Tibial nerve (tissue), 4 donors: ENCODE results near the gene ZSWIM6. TPM values are rescaled to one million over a fixed set of nuclear protein-coding genes. Genes with fewer than 3 reads are reported as not detected.
A peak's percentile ranks its signal among the peaks of the same experiment; 100 is the strongest.

ENCODE experiments used
- DNase-seq, 2 donors: peaks; one replicate each; pipeline ENCODE4 v3.0.0-alpha.2; 2019; ENCODE audit warnings: low spot score in 2 of 2
- H3K27ac ChIP-seq, 4 donors: fragments of 200-600 bp; sonication (generic) in 3 of 4; one replicate each; pipeline ENCODE4 v1.5.1; 2017 to 2019; ENCODE audit warnings: mild to moderate bottlenecking in 1 of 4
- H3K27me3 ChIP-seq, 2 donors: fragments of 200-600 bp; sonication (generic) in 1 of 2; one replicate each; pipeline versions ENCODE4 v1.5.1 to v1.6.0; 2017 to 2019
- H3K36me3 ChIP-seq, 3 donors: fragments of 200-600 bp; sonication (generic); one replicate each; pipeline ENCODE4 v1.5.1; 2018 to 2019
- H3K4me1 ChIP-seq, 4 donors: fragments of 200-600 bp; sonication (generic) in 3 of 4; one replicate each; pipeline ENCODE4 v1.5.1; 2017 to 2019
- H3K4me3 ChIP-seq, 4 donors: fragments of 200-600 bp; sonication (generic) in 3 of 4; one replicate each; pipeline ENCODE4 v1.5.1; 2017 to 2019; ENCODE audit warnings: mild to moderate bottlenecking in 1 of 4, moderate library complexity in 1 of 4
- H3K9me3 ChIP-seq, 4 donors: fragments of 200-600 bp; sonication (generic) in 3 of 4; one replicate each; pipeline ENCODE4 v1.5.1; 2017 to 2019
- EP300 ChIP-seq, 2 donors: sonication (generic); formaldehyde crosslinking; IDR thresholded peaks; one replicate each; pipeline ENCODE4 v1.6.1; 2017; ENCODE audit warnings: antibody characterized with exemption in 2 of 2, mild to moderate bottlenecking in 1 of 2
- POLR2A ChIP-seq, 2 donors: fragments of 450-650 bp; IDR thresholded peaks; one replicate each; pipeline ENCODE4 v1.6.1; 2017; ENCODE audit warnings: antibody characterized with exemption in 2 of 2, mild to moderate bottlenecking in 2 of 2, moderate library complexity in 2 of 2
- WGBS, 2 donors: methylation state at CpG; one replicate each; pipeline ENCODE4 v1.1.5; 2018; 5-methylcytosine and 5-hydroxymethylcytosine counted together
- total RNA-seq, 4 donors: library from RNA; depleted of rRNA; stranded (reverse); fragments of >200 nt; gene quantifications; one replicate each; pipeline ENCODE4 v1.1.0, GENCODE V29; 2016
- TF ChIP-seq, protein P1 (sequence below), 5 experiments: fragments of 200-600 bp in 3 of 5; fragments of 450-650 bp in 2 of 5; sonication (generic) in 3 of 5; IDR thresholded peaks; one replicate each; pipeline ENCODE4 v1.5.1; 2016 to 2019; ENCODE audit warnings: antibody characterized with exemption in 5 of 5, mild to moderate bottlenecking in 3 of 5, moderate library complexity in 2 of 5

Gene ZSWIM6
- total RNA-seq, 4 donors from 2014 or later, result 10.6 to 15.5 (median 13.7) TPM

GRCh38 chr5:61330845-61331406 lies 1.1 kb upstream of the ZSWIM6 start:
- H3K4me1 ChIP-seq, result peaks cover 0 to 40% (median 24%) of the 10 kb centered on the region in 4 donors
- peak in 1 of 2 donors; percentile 28 for DNase-seq
- no peaks in the 10 kb centered on the region for H3K9me3 ChIP-seq
- TF ChIP-seq, protein P1, sequence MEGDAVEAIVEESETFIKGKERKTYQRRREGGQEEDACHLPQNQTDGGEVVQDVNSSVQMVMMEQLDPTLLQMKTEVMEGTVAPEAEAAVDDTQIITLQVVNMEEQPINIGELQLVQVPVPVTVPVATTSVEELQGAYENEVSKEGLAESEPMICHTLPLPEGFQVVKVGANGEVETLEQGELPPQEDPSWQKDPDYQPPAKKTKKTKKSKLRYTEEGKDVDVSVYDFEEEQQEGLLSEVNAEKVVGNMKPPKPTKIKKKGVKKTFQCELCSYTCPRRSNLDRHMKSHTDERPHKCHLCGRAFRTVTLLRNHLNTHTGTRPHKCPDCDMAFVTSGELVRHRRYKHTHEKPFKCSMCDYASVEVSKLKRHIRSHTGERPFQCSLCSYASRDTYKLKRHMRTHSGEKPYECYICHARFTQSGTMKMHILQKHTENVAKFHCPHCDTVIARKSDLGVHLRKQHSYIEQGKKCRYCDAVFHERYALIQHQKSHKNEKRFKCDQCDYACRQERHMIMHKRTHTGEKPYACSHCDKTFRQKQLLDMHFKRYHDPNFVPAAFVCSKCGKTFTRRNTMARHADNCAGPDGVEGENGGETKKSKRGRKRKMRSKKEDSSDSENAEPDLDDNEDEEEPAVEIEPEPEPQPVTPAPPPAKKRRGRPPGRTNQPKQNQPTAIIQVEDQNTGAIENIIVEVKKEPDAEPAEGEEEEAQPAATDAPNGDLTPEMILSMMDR (IDR thresholded peaks at IDR 0.05), result peak; percentile 40 to 81 (median 60)
- TF ChIP-seq POLR2A (IDR thresholded peaks at IDR 0.05) (no peak), EP300 (IDR thresholded peaks at IDR 0.05) (no peak)
- H3K36me3 ChIP-seq, result no peaks in the 10 kb centered on the region
- H3K4me3 ChIP-seq, result peak overlapping the region; percentile 68 to 98 (median 86)
- H3K27me3 ChIP-seq, result no peaks in the 10 kb centered on the region
- WGBS, 2 donors, result 1 to 2% methylated on average over 12 to 31 of the region's 80 CpGs
- H3K27ac ChIP-seq, result peak overlapping the region; percentile 90 to 97 (median 94)

GRCh38 chr5:61332358-61332749 lies 296 bp downstream of the ZSWIM6 start:
- Histone ChIP-seq H3K27me3 (no peaks in the 10 kb centered on the region), H3K4me1 (peaks cover 0 to 49% (median 24%) of the 10 kb centered on the region in 4 donors), H3K27ac (peak overlapping the region in 3 of 4 donors; percentile 79 to 93 (median 88)), H3K36me3 (no peaks in the 10 kb centered on the region), H3K9me3 (no peaks in the 10 kb centered on the region), H3K4me3 (peak overlapping the region; percentile 43 to 90 (median 86))
- 2% methylated on average over 14 of the region's 69 CpGs; no CpG with 5 or more reads in 1 of the 2 donors for WGBS, 2 donors
- TF ChIP-seq EP300 (IDR thresholded peaks at IDR 0.05) (no peak), POLR2A (IDR thresholded peaks at IDR 0.05) (no peak)
- TF ChIP-seq, protein P1 (IDR thresholded peaks at IDR 0.05), result no peak
- DNase-seq, result no peak

- Histone ChIP-seq H3K27me3 (no peaks in the 10 kb centered on the region), H3K4me3 (peak overlapping the region; percentile 71 to 90 (median 86)), H3K36me3 (no peaks in the 10 kb centered on the region), H3K9me3 (no peaks in the 10 kb centered on the region), H3K4me1 (peaks cover 0 to 49% (median 24%) of the 10 kb centered on the region in 4 donors), H3K27ac (peak overlapping the region; percentile 72 to 91 (median 87))
- peak in 1 of 2 donors; percentile 26 for DNase-seq
- TF ChIP-seq EP300 (IDR thresholded peaks at IDR 0.05), result peak in 1 of 2 donors; percentile 47
- TF ChIP-seq, protein P1 (IDR thresholded peaks at IDR 0.05), result no peak
- TF ChIP-seq POLR2A (IDR thresholded peaks at IDR 0.05), result peak in 1 of 2 donors; percentile 3
- 1 to 2% methylated on average over 9 to 17 of the region's 61 CpGs for WGBS, 2 donors
Measured at GRCh38 chr5:61332851-61333320, 828 bp downstream of the ZSWIM6 start.

- no peak for DNase-seq
Measured at GRCh38 chr5:61333321-61333953, 1.4 kb downstream of the ZSWIM6 start.

More at GRCh38 chr5:61333321-61333953, 1.4 kb downstream of the ZSWIM6 start:
- Histone ChIP-seq H3K27me3 (no peaks in the 10 kb centered on the region), H3K4me3 (peak overlapping the region; percentile 71 to 90 (median 86)), H3K9me3 (no peaks in the 10 kb centered on the region), H3K4me1 (peaks cover 0 to 51% (median 21%) of the 10 kb centered on the region in 4 donors), H3K36me3 (no peaks in the 10 kb centered on the region), H3K27ac (peak overlapping the region; percentile 72 to 91 (median 87))
- TF ChIP-seq POLR2A (IDR thresholded peaks at IDR 0.05), result peak in 1 of 2 donors; percentile 10
- TF ChIP-seq, protein P1 (IDR thresholded peaks at IDR 0.05), result peak in 1 of 5 experiments; percentile 9
- peak in 1 of 2 donors; percentile 41 for TF ChIP-seq EP300 (IDR thresholded peaks at IDR 0.05)
- WGBS, 2 donors, result 0 to 1% methylated on average over 37 to 58 of the region's 75 CpGs
